B cell (primary cell): ENCODE data around the gene PCBP3. TPM values are rescaled to one million over a fixed set of nuclear protein-coding genes. Genes with fewer than 3 reads are reported as not detected.

Experiments used
- ATAC-seq: fragments of 200-7000 bp; cut with Tn5 transposase; one replicate; pipeline ENCODE4 v1.10.0; 2021; ENCODE audit warnings: low read depth, mild to moderate bottlenecking, moderate number of reproducible peaks, moderate library complexity
- CTCF ChIA-PET: fragments of 350-600 bp; sonication (Branson Sonifier 250); formaldehyde crosslinking; loops from one replicate; lab custom pipeline; 2021; ENCODE audit warnings: antibody characterized with exemption, inconsistent platforms; lab: Charles Lee
- POLR2A ChIA-PET: fragments of 350-600 bp; sonication (Branson Sonifier 250); formaldehyde crosslinking; loops from one replicate; lab custom pipeline; 2021; ENCODE audit warnings: antibody characterized with exemption; lab: Charles Lee
- DNase-seq: peaks from one replicate; pipeline ENCODE4 v3.0.0; 2013
- H2AFZ ChIP-seq: 2 replicates; pipeline ENCODE4 v1.6.1; 2012; ENCODE audit warnings: mild to moderate bottlenecking, low read depth, low read length; ENCODE audit not compliant: insufficient read depth, poor library complexity, severe bottlenecking
- H3K27ac ChIP-seq, 2 donors: 1 replicate in 1 of 2; 2 replicates in 1 of 2; pipeline ENCODE4 v1.5.1; 2012 to 2013; ENCODE audit warnings: low read length in 2 of 2, mild to moderate bottlenecking in 2 of 2, moderate library complexity in 1 of 2
- H3K27me3 ChIP-seq, 4 experiments: fragments of 200-600 bp in 1 of 4; sonication (generic) in 1 of 4; replicated peaks in 1 of 4; 1 replicate in 2 of 4; 2 replicates in 2 of 4; pipeline versions ENCODE4 v1.6.1 to v1.7.0; 2013 to 2016; ENCODE audit warnings: low read length in 3 of 4, mild to moderate bottlenecking in 2 of 4, mixed read lengths in 1 of 4, moderate library complexity in 1 of 4; ENCODE audit not compliant: insufficient read depth in 4 of 4, control insufficient read depth in 3 of 4; ENCODE audit errors: control extremely low read depth in 1 of 4
- H3K36me3 ChIP-seq, 2 experiments: replicated peaks in 1 of 2; 1 replicate in 1 of 2; 2 replicates in 1 of 2; pipeline versions ENCODE4 v1.6.1 to v1.7.1; 2013; ENCODE audit warnings: low read length in 1 of 2; ENCODE audit not compliant: insufficient read depth in 2 of 2, control insufficient read depth in 1 of 2; ENCODE audit errors: control extremely low read depth in 1 of 2, extremely low read depth in 1 of 2
- H3K4me1 ChIP-seq, 2 donors: fragments of 200-600 bp in 1 of 2; sonication (generic) in 1 of 2; 1 replicate in 1 of 2; 2 replicates in 1 of 2; pipeline versions ENCODE4 v1.5.1 to v1.6.1; 2013 to 2017; ENCODE audit warnings: low read length in 2 of 2; ENCODE audit not compliant: control insufficient read depth in 2 of 2, insufficient read depth in 2 of 2
- H3K4me2 ChIP-seq: replicated peaks from 2 replicates; pipeline ENCODE3; 2012; ENCODE audit warnings: mild to moderate bottlenecking, low read depth, low read length; ENCODE audit not compliant: poor library complexity, severe bottlenecking
- H3K4me3 ChIP-seq, 5 experiments: fragments of 200-600 bp in 1 of 5; sonication (generic) in 1 of 5; 1 replicate in 3 of 5; 2 replicates in 2 of 5; pipeline versions ENCODE4 v1.5.1 to v1.7.0; 2011 to 2016; ENCODE audit warnings: low read length in 4 of 5, mild to moderate bottlenecking in 4 of 5, low read depth in 2 of 5, control low read depth in 1 of 5, moderate library complexity in 1 of 5; ENCODE audit not compliant: insufficient read depth in 1 of 5; ENCODE audit errors: control extremely low read depth in 1 of 5, extremely low read depth in 1 of 5
- H3K79me2 ChIP-seq: fragments of 200-600 bp; sonication (generic); one replicate; pipeline ENCODE4 v1.6.0; 2016; ENCODE audit warnings: low read length; ENCODE audit not compliant: control insufficient read depth, insufficient read depth
- H3K9ac ChIP-seq: fragments of 200-600 bp; sonication (generic); 2 replicates; pipeline ENCODE4 v1.6.1; 2017; ENCODE audit warnings: mild to moderate bottlenecking, low read length, moderate library complexity
- H3K9me3 ChIP-seq, 3 donors: one replicate each; pipeline versions ENCODE4 v1.6.1 to v1.7.1; 2013; ENCODE audit warnings: low read length in 2 of 3; ENCODE audit not compliant: control insufficient read depth in 2 of 3, insufficient read depth in 1 of 3; ENCODE audit errors: control extremely low read depth in 1 of 3
- H4K20me1 ChIP-seq: 2 replicates; pipeline ENCODE4 v1.6.0; 2012; ENCODE audit warnings: mild to moderate bottlenecking, low read length; ENCODE audit not compliant: insufficient read depth, control insufficient read depth, poor library complexity, severe bottlenecking
- H3K27ac Mint-ChIP-seq: one replicate; pipeline ENCODE4 v1.8.0; 2021; ENCODE audit warnings: mixed read lengths
- H3K27me3 Mint-ChIP-seq: one replicate; pipeline ENCODE4 v1.8.0; 2021; ENCODE audit warnings: mixed read lengths
- H3K4me1 Mint-ChIP-seq: one replicate; pipeline ENCODE4 v1.8.0; 2021; ENCODE audit warnings: mixed read lengths
- H3K4me3 Mint-ChIP-seq: one replicate; pipeline ENCODE4 v1.8.0; 2021; ENCODE audit warnings: mixed read lengths
- H3K9me3 Mint-ChIP-seq: one replicate; pipeline ENCODE4 v1.8.0; 2022; ENCODE audit warnings: mixed read lengths; ENCODE audit not compliant: insufficient read depth
- CTCF ChIP-seq: fragments of 200-600 bp; IDR thresholded peaks from one replicate; pipeline ENCODE4 v1.8.0; 2022; ENCODE audit warnings: antibody characterized with exemption, mild to moderate bottlenecking
- EZH2 ChIP-seq: IDR thresholded peaks from 2 replicates; pipeline ENCODE4 v1.6.1; 2012; ENCODE audit warnings: borderline replicate concordance, low read depth, mild to moderate bottlenecking, moderate library complexity, low read length; ENCODE audit not compliant: insufficient read depth, poor library complexity, severe bottlenecking
- WGBS: methylation state at CpG from one replicate; pipeline ENCODE4 v1.1.5; 2013; ENCODE audit warnings: missing lambda C conversion rate; ENCODE audit not compliant: insufficient coverage; 5-methylcytosine and 5-hydroxymethylcytosine counted together
- intact Hi-C: fragments of 100-400 bp; cut with micrococcal nuclease; formaldehyde crosslinking; loops from one replicate; pipeline ENCODE4 v1.10.0; 2022
- polyA plus RNA-seq: library from polyadenylated mRNA; depleted of rRNA; stranded (reverse); fragments of >200 nt; gene quantifications from 2 replicates; pipeline ENCODE4 v1.2.3, GENCODE V29; 2012
- total RNA-seq, 2 donors: library from RNA; stranded (reverse); fragments of 120-200 nt in 1 of 2; gene quantifications; 1 replicate in 1 of 2; 2 replicates in 1 of 2; pipeline versions ENCODE4 v1.2.3 to v1.2.4, GENCODE V29; 2013 to 2022

PCBP3 gene
- total and polyA plus RNA-seq, 2 donors (not counting 1 experiment from before 2014, with no cell fraction given) = 0.45 to 2.7 TPM

- no peak overlapping the region for H3K4me3 ChIP-seq
- TF ChIP-seq EZH2 = no peak
- TF ChIP-seq CTCF = no peak
- no peaks in the 10 kb centered on the region for H4K20me1 ChIP-seq
- no peaks in the 10 kb centered on the region for H3K27me3 Mint-ChIP-seq
- H3K27ac ChIP-seq = no peak overlapping the region
- no peak for ATAC-seq
- no peaks in the 10 kb centered on the region for H3K27me3 ChIP-seq
- no peak overlapping the region for H3K4me3 Mint-ChIP-seq
- H3K4me1 ChIP-seq = no peaks in the 10 kb centered on the region
- H3K9me3 ChIP-seq = peaks cover 0 to 20% (median 2%) of the 10 kb centered on the region in 3 donors
- H3K4me2 ChIP-seq = no peak overlapping the region
- H3K9me3 Mint-ChIP-seq = peaks cover 5% of the 10 kb centered on the region
- no peaks in the 10 kb centered on the region for H3K79me2 ChIP-seq
- no peak overlapping the region for H2AFZ ChIP-seq
- intact Hi-C loops = no loop called here
- DNase-seq = no peak
- no peaks in the 10 kb centered on the region for H3K4me1 Mint-ChIP-seq
- no peaks in the 10 kb centered on the region for H3K36me3 ChIP-seq
- WGBS = 91% methylated on average over 23 of the region's 24 CpGs
- H3K27ac Mint-ChIP-seq = no peak overlapping the region
- no peak overlapping the region for H3K9ac ChIP-seq
- ChIA-PET CTCF (no interaction called here), POLR2A (no interaction called here)
These were observed 191.3 kb downstream of the PCBP3 start for GRCh38 chr21:45834821-45835293.

GRCh38 chr21:45835301-45836267 lies 192.1 kb downstream of the PCBP3 start:
- Mint-ChIP-seq H3K9me3 (peaks cover 5% of the 10 kb centered on the region), H3K4me3 (no peak overlapping the region), H3K27ac (no peak overlapping the region), H3K4me1 (no peaks in the 10 kb centered on the region), H3K27me3 (no peaks in the 10 kb centered on the region)
- Histone ChIP-seq H3K79me2 (no peaks in the 10 kb centered on the region), H4K20me1 (no peaks in the 10 kb centered on the region), H3K36me3 (no peaks in the 10 kb centered on the region), H3K4me1 (no peaks in the 10 kb centered on the region), H3K27me3 (no peaks in the 10 kb centered on the region), H3K9ac (no peak overlapping the region), H3K4me2 (no peak overlapping the region), H3K27ac (no peak overlapping the region), H3K9me3 (peaks cover 0 to 22% (median 5%) of the 10 kb centered on the region in 3 donors), H3K4me3 (no peak overlapping the region), H2AFZ (no peak overlapping the region)
- TF ChIP-seq EZH2 (no peak), CTCF (no peak)
- DNase-seq (no peak), ATAC-seq (no peak)
- POLR2A ChIA-PET = no interaction called here
- 88% methylated on average over 19 of the region's 21 CpGs for WGBS
- intact Hi-C loops = no loop called here
- CTCF ChIA-PET = no interaction called here
